ENCODE measurements around the gene PPP2R1B.
"Not testable (repeated sequence)": the region's sequence is repeated elsewhere in the genome, so short reads cannot be mapped to it uniquely, and the experiment has no call there.

PPP2R1B gene

DNA sequence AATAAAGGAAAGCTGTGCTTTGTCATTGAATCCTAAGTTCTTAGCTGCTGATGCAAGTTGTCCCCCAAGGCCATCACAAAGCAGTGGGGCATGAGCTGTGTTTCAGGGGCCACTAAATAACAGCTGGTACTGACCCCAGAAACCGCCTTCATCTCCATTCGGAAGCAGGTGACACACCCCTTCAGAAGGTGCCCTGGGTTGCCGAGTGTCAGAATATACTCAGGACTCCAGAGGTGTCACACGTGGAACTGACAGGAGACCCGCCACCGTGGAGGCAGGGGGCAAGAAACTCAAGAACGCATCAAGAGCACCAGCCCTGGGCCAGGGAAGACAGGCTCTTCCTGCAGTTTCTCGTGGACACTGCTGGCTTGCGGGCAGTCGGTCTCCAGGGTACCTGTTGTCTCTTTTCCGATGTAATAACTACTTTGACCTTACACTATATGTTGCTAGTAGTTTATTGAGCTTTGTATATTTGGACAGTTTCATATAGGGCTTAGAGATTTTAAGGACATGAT is 41.5 kb downstream of the PPP2R1B start:
- no peak for FAIRE-seq

DNA sequence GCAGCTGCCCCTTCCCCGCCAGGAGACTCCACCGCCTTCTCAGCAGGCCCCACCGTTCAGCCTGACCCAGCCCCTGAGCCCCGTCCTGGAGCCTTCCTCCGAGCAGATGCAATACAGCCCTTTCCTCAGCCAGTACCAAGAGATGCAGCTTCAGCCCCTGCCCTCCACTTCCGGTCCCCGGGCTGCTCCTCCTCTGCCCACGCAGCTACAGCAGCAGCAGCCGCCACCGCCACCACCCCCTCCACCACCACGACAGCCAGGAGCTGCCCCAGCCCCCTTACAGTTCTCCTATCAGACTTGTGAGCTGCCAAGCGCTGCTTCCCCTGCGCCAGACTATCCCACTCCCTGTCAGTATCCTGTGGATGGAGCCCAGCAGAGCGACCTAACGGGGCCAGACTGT is 42.6 kb downstream of the PPP2R1B start:
- no peak for FAIRE-seq

DNA sequence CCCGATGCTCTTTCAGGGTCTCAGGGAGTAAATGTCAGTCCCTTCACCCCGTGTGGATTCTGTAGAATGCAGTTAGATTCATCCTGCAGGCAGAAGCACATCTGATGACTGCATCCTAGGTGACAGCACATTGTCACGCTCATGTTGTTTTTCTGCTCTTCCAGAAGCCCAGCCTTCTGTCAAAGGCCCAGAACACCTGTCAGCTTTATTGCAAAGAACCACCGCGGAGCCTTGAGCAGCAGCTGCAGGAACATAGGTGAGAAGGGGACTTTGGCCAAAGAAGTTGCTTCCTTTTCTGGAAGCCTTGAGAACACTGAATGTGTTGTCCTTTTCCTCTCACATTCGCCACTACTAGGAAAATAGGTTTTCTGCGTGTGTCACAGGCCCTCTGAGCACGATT is 43.7 kb downstream of the PPP2R1B start:
- no peak for FAIRE-seq

GRCh38 chr11:111720801-111721494 is 45.2 kb downstream of the PPP2R1B start:
- FAIRE-seq = no peak

DNA sequence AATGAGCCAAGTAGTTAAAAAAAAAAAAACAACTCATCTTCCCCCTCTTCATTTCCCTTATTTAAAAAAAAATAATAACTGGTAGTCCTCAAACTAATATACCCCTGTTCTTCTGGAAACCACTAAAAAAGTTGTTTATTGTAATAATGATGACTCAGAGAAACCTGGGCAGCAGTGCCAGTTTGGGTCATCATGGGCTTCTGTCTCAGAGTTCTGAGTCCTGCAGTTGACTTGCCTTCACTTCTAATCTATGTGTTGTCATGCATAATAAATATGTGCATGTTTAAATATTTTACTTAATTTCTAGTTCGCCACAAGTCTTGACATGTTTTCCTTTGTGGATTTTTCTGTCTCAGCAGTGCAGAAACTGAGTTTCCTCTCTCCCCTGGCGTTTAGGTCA is 46.8 kb downstream of the PPP2R1B start:
- FAIRE-seq = no peak

DNA sequence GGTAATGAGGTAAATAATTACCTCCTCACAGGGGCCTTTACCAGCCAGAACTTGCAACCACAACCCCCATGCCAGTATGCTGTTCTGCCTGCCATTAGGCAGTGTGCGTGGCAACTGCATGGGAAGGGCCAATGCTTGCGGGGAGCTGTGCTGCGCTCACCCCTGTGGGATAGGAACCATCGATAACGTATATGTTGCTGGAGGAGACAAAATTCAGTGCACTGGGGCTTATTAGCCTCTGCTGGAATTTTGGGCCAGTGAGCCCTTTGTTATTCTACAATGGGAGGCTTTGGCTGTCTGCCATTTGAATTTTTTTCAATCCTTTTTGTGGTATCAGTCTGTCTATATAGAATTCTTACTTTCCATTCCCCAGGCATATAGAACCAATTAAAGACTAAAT is 47.3 kb downstream of the PPP2R1B start:
- no peak for FAIRE-seq

DNA sequence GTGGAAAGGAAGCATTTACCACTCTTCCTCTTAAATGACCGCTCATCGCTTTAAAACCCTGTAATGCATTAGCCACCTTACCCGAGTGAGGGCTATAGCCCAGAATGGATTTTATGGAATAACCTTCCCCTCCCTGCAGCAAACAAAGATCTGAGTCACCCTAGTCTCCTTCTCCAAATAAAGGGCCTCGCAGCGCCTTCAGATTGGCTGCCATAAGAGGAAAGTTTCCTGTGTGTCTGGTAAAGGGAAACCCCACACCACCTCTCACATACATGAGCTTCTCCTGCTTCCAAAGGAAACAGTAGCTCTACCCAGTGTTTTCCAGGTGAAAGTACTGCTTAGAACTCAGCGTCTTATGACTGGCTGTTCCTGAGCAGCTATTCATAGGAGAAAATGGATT is 47.8 kb downstream of the PPP2R1B start:
- no peak for FAIRE-seq

- FAIRE-seq = not testable (repeated sequence)
Measured at GRCh38 chr11:111717660-111718059, 48.5 kb downstream of the PPP2R1B start.

GRCh38 chr11:111715142-111715816 is 50.9 kb downstream of the PPP2R1B start:
- no peak for FAIRE-seq

- FAIRE-seq = no peak
Measured at GRCh38 chr11:111714522-111714921, 51.7 kb downstream of the PPP2R1B start.

GRCh38 chr11:111707691-111708067 is 58.5 kb downstream of the PPP2R1B start:
- no peak for FAIRE-seq

- no peak for FAIRE-seq
Measured at GRCh38 chr11:111707039-111707690, 59.0 kb downstream of the PPP2R1B start.

DNA sequence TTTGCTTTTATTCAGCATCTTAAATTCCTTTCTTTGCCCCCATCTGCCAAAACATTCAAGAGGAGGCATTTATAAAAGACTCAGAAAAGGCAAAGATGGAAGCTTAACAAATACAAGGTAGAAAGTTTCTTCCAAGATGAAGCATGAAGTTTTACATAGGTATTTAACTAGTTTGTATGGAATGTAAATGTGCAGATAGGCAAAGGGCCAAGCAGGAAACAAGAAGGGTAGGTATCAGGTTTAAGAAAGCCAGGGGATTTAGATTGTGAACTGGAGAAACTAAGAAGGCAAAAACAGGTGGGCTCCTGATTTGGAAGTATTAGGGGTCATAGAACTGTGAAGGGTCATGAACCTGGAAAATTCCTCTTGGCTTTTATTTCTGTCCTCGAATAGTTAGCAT is 62.6 kb downstream of the PPP2R1B start:
- FAIRE-seq = no peak

DNA sequence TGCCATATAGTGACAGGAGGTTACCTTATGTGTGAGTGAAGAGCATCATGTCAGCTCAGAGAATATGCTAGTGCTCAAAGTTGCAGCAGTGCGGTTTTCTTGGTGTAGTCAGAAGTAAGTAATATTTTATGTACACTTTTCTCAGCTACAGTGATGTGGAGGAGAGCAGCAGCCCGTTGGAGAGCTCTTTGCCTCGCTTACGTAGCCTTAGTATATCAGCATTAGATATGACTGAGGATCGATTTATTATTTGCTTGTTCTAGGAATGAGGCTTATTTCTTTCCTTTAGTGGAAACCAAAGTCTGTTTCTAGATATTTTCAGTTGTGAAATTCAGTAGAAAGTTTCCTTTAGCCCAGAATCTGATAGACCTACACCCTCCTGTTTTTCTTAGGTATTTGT is 63.6 kb downstream of the PPP2R1B start:
- FAIRE-seq = no peak

DNA sequence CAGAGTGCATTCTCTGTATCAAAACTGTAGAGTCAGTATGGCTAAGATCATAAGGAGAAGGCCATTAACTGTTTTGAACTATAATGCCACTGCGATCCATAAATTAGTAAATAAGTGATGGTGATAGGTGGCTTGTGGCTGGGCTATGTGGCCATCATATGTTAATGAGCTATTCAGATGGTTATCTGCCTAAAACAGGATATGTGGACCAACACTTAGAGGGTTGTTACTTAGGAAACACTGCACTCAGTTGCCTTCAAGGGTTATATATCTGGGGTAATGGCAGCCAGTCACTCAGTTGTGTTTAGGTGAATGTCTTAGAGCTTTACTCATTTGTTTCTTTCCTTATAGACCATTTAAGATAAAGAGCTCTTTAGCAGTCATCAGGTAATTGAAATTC is 66.0 kb downstream of the PPP2R1B start:
- FAIRE-seq = no peak

- FAIRE-seq = no peak
Measured at GRCh38 chr11:111699579-111700156, 66.5 kb downstream of the PPP2R1B start.

DNA sequence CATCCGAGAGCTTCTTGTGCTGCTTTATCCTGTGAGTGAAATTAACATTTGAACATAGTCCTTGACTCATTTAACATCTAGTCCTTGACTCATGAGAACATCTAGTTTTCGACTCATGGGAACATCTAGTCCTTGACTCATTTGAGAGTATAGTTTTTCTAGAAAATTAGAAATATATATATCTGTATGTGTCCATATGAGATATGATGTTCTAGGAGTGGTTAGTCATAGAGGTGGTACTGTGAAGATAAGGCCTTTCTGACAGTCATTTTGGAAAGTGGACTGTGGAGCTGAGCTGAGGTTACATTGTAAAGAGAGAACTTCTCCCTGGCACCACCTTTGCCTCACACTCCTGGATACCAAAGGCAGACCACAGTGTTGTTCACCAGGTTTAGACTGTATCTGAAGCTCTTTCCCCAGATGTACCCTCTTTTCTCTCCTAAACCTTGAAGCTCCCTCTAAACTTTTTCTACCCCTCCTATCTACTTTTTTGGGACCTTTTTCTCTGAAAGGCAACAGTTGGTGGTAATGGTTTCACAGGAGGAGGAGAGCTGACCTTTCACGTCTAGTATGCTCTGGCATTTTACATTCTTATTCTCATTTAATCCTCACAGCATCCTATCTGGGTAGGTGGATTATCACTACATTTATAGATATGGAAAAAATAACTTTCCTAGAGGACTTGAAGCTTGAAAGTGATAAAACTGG is 67.2 kb downstream of the PPP2R1B start:
- FAIRE-seq = no peak

DNA sequence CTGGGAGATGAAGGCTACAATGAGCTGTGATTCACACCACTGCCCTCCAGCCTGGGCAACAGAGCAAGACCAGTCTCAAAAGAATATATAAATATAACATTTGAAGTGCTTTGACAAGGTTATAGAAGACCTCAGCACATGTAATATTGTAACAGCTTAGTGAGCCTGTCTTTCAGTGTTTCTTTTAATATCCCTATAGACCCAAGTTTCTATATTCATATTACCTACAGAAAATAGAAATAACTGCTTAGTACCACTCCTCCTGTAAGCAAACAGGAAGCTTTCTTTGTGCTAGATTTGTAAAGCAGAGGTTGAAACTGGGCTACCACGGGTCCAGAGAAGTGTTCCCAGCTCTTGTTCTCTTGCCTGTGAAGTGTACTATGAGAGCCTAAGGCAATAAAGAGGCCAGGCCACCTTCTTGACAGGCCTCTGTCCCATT is 68.2 kb downstream of the PPP2R1B start:
- FAIRE-seq = no peak

DNA sequence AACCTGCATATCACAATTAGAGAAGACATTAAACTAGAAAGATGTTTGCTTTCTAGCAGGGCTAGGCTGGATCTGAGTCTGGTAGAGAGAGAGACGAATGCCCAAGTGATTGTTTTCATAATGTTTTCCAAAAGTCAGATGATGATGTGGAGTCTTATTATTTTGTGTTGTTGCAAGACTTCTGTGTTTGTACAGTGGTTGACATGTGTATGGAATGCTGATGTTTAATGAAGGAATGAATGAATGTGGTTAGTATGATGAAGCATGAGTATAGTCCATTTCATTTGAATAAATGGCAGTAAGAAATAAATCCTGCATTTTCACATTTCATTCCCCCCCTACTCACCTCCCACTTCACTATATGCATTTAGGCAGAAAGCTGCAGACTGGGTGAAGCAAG is 69.6 kb downstream of the PPP2R1B start:
- FAIRE-seq = no peak

DNA sequence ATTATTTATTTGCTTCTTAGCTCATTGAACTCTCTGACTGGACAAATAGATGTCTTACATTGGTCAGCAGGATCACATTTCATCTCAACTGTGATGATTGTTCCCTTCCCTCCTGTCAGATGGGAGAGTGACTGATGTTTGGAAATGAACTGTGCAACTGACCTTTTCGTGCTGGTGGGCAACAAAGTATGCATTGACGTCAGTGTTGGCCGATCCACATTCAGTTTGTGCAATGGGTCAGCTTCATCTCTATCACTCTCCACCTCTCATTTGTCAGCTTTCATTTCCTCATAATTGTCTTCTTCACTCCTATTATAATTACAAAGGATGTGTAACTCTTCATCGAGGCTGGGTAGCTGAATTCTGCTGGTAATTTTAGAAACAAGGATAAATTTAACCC is 71.3 kb downstream of the PPP2R1B start:
- FAIRE-seq = no peak

GRCh38 chr11:111693224-111693937 is 72.8 kb downstream of the PPP2R1B start:
- no peak for FAIRE-seq

GRCh38 chr11:111691741-111692140 is 74.4 kb downstream of the PPP2R1B start:
- no peak for FAIRE-seq

Data from colon (tissue), 2 donors.